GM19025 (cell line): Measurements from ENCODE around the gene CGB1.
"Not testable (repeated sequence)": the region's sequence is repeated elsewhere in the genome, so short reads cannot be mapped to it uniquely, and the experiment has no call there.

Experiments used
- ATAC-seq: cut with Tn5 transposase; IDR thresholded peaks from one replicate; pipeline ENCODE4 v1.9.1; 2021; ENCODE audit warnings: mild to moderate bottlenecking, low read depth, moderate library complexity; ENCODE audit not compliant: unreplicated experiment

CGB1 gene

GRCh38 chr19:49025088-49025487 lies 11.6 kb downstream of the CGB1 start:
- ATAC-seq: not testable (repeated sequence)

DNA sequence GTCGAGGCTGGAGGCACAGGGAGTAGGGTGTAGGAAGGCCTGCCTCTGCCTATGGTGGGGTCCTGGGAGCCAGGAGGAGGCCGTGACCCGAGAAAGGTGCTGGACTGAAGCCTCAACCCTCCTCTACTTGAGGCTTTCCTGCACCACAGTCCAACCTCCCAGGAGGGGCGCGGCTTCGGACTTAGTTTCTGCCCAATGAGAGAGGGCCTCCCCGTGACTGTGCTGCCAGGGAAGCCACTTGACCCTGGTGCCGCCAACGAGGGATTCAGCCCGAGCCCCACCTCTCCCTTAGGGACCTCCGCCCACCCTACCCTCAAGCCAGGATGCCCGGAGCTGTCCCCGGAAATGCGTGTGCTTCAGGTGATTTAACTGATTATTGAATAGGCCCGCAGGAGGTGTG lies 12.5 kb downstream of the CGB1 start, which contains the start of gene CGB3:
TSS of gene CGB3 (minus strand) at position 101 of the 400 bp plus-strand sequence. CDS start 362 bp downstream, outside the sequence.
- not testable (repeated sequence) for ATAC-seq

- ATAC-seq: no peak
Measured at GRCh38 chr19:49022116-49022515, 14.6 kb downstream of the CGB1 start.

- ATAC-seq: no peak
Measured at GRCh38 chr19:49020931-49021895, 15.5 kb downstream of the CGB1 start.

DNA sequence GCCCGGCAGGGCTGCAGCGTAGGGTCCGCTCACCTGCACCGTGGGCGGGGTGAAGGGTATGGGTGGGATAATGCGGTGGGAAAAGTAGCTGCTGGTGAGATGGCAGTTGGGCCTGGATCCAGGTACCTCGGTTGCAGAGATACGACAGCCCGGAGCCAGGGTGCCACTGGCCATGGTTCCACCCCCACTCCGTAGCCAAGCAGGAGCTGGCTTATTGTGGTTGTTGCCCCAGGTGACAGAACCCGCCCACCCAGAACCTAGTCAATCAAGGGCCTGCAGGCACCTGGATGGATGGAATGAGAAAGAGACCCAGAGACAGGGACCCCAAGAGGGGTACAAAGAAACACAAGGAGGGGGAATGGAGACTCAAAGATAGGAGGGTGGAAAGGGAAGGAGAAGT lies 16.4 kb downstream of the CGB1 start:
- ATAC-seq: no peak

DNA sequence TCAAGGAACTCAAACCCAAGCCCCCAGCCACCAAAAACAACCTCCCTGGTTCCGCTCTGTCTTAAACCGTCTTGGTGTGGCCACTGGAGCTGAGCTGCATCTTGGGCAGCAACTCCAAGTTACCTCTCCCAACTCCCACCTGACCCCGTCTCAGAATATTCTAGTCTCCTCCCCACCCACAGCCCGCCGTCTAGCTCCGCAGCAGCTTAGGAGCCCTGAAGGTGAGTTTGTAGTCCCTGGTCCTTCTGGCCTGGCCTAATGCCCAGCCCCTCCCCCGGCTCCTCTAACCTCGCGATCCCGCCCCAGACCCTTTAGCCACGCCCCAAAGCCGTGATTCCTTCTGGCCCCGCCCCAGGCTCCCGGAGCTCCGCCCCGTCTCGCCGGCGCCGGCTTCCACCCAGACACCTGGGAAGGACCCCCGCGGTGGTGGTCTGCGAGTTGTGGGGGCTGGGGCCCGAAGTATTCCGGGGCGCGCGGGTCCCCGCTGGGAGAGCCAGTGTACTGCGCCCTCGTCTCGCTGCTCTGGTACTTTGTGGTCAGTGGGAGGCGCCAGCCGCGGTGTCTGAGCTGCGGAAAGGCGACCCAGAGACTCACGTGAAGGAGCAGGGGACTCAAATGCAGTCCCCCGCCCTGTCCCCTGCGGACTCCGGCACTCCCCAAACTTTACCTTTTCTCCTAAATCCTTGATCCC lies 17.3 kb downstream of the CGB1 start:
- no peak for ATAC-seq

DNA sequence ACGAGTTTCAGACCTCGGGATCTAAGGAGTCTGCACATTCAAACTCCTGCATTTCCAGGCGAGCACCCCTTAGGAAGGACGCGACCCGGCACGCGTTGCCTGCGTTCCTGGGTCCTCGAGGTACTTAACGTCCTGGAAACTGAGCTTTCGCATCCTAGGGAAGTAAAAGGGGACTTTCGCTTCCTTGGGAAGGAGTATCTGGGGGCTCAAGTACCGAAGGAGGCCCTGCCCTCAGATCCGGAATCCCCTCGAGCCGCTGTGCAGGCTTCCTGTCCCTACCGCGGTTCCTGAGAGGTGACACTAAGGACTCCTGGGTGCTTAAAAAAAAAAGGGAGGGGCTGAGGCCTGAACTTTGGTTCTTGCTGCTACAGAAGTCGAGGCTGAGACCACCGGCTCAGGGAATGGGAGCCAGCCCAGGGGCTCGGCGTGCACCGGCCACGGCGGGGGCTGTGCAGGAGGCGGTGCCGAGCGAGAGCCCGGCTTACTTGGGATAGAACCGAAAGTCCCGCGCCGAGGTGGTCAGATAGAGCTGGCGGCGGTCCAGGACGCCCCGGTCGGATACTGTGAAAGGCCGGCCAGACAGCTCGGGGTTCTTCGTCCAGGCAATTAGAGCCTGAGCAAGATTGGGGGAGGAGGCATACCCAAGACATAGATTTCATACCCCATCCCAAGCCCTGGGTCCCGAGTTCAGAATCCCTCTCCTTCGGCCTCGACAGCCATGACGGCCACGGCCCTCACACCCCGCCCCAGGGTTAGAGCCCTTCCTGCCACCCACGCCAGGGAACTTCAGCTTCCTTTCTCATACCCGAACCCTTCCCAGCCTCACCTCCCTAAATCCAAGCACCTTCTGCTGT lies 18.1 kb downstream of the CGB1 start:
- not testable (repeated sequence) for ATAC-seq

DNA sequence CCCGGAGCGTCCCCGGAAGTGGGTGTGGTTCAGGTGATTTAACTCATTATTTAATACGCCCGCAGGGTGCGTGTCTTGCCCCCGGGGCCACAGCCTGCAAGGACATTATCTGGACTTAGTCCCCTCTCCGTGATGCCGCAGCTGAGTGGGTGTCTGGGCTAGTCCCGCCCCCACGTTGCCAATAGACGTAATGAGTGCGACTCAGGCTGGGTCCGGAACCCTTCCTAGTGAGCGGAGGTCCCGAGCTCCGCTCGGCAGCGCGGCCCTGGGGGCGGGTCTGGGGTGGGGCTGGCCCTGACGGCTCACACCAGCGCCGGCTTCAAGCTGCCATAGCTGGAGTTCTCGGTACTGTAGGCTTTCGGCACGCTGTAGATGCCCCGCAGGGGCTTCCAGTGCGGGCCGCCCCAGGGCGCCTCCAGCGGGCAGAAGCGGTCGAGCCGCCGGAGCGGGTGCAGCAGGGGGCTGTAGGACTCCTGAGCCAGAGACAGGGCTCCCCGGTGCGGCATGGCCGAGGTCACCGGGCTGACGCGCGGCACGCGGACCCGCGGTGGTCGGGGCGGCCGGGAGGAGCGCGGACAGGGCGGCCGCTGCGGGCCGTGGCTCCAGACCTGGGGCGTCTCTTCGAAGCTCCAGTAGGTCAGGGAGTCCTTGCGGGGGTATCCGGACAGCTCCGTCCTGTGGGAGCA lies 18.9 kb downstream of the CGB1 start:
- peak; percentile 36 for ATAC-seq

GRCh38 chr19:49017041-49017665 lies 19.5 kb downstream of the CGB1 start, which contains the start of gene LHB:
TSS of gene LHB (minus strand) at chr19:49017091. CDS start at chr19:49017081, 10 bp downstream.
- no peak for ATAC-seq

GRCh38 chr19:49016067-49016839 lies 20.4 kb downstream of the CGB1 start:
- ATAC-seq: no peak

DNA sequence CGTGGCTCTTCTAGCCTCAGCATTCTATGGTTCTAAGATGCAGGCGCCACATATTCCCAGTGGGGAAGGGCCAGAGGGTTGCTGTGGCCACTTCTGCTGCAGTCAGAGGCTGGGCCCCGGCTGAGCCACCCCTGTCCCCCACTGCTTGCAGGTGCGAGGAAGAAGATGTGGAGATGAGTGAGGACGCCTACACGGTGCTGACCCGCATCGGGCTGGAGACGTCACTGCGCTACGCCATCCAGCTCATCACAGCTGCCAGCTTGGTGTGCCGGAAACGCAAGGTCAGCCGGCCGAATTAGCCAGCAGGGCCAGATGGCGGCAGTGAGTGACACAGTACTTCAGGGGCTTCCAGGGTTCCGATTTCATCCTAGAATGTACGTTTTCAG lies 21.8 kb downstream of the CGB1 start:
- ATAC-seq: no peak

DNA sequence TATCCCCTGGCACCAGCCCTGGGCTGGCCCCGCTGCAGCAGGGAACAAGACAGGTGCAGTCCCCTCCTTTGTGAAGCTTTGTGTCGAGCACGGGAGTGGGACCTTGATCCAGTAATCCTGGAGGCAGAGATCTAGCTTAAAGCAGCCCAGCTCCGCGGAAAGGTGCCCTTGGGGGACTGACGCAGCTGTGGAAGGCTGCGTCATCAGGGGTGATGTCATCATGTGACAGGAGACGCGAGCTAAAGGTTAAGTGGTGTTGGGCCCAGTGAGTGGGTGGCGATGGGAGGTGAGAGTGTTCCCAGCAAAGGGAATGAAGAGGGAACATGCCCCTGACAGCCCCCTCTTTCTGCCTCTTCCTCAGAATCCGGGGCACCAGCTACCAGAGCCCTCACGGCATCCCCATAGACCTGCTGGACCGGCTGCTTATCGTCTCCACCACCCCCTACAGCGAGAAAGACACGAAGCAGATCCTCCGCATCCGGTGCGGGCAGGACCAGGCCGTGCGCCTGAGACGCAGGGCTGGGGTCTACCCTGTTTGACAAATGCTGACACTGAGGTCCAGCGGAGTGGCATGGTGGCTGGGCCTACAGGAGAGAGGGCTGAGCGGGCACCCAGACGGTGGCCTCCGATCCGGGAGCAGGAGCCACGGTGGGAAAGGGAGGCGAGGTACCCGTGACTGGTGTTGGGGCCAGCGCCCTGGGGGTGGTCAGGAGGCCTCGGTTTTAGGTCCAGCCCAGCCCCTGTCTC lies 22.4 kb downstream of the CGB1 start:
- ATAC-seq: no peak

- ATAC-seq: no peak
Measured at GRCh38 chr19:49011194-49011593, 25.5 kb downstream of the CGB1 start.

DNA sequence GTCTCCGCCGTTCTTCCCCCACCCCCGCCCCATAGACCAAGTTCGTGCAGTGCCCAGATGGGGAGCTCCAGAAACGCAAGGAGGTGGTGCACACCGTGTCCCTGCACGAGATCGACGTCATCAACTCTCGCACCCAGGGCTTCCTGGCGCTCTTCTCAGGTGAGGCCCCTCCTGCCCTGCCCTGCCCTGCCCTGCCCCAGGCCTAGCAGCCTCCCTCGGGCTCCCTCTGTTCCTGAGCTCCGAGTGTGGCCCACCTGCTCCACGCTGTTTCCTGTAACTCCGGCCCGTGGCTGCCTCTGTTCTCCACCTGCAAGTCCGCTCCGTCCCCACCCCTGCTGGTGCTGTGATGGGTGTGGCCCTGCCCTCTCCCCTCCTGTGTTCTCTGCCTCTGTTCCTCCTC lies 26.2 kb downstream of the CGB1 start:
- ATAC-seq: no peak

DNA sequence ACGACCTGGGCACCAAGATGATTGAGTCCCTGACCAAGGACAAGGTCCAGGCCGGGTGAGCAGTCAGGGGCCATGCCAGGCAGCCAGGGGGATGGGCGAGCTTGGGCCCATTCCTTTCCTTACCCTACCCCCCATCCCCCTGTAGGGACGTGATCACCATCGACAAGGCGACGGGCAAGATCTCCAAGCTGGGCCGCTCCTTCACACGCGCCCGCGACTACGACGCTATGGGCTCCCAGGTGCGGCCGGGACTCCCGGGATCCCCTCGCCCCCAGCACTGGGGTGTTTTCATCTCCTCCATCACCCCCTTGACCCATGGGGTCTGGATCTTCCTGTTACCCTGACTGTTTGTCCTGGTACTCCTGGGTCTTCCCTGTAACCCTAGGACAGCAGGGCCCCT lies 26.9 kb downstream of the CGB1 start:
- ATAC-seq: no peak

- ATAC-seq: no peak
Measured at GRCh38 chr19:49006905-49007304, 29.8 kb downstream of the CGB1 start.

DNA sequence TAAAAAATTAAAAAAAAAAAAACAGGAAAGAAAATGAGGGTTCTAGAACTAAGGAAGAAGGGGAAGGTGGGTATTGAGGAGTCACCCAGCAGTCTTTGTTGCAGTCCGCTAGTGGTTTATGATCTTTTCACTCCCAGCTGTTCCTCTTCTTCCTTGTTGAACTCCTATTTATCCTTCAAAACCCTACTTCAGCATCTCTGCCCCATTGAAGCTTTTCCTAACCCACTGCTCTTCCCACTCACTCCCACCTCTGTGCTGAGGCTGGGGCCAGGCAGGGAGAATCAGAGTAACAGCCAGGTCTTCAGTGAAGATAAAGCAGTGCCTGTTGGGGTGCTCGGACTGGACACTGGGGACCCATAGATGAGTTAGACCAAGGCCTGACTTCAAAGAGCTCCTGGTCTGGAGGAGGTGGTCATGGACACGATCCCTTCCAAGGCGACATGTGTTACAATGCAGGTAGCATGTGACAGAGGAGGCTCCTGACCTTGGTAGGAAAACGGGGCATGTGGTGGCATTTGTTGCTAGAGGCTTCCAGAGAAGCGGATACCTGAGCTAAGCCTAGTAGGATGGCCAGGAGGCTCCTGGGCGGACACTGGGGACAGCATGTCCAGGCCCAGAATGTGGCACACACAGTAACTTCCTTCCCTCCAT lies 31.6 kb downstream of the CGB1 start:
- no peak for ATAC-seq

- ATAC-seq: no peak
Measured at GRCh38 chr19:49004133-49004532, 32.6 kb downstream of the CGB1 start.
